Left ventricle myocardium inferior (tissue), 1 donor: ENCODE data around the gene CYBB. TPM values are rescaled to one million over a fixed set of nuclear protein-coding genes. Genes with fewer than 3 reads are reported as not detected.

Source experiments
- DNase-seq: peaks from one replicate; pipeline ENCODE4 v3.0.0-alpha.2; 2020
- H3K27ac ChIP-seq: fragments of 200-600 bp; replicated peaks from 2 replicates; pipeline ENCODE4 v1.8.0; 2021
- H3K27me3 ChIP-seq: fragments of 200-600 bp; 2 replicates; pipeline ENCODE4 v1.8.0; 2021; ENCODE audit warnings: low read depth
- H3K36me3 ChIP-seq: fragments of 200-600 bp; 2 replicates; pipeline ENCODE4 v1.8.0; 2021
- H3K4me1 ChIP-seq: fragments of 200-600 bp; 2 replicates; pipeline ENCODE4 v1.8.0; 2021
- H3K4me3 ChIP-seq: fragments of 200-600 bp; 2 replicates; pipeline ENCODE4 v1.8.0; 2021; ENCODE audit warnings: mild to moderate bottlenecking, moderate library complexity
- H3K9me3 ChIP-seq: fragments of 200-600 bp; replicated peaks from 2 replicates; pipeline ENCODE4 v1.8.0; 2021
- CTCF ChIP-seq: fragments of 200-600 bp; IDR thresholded peaks from 2 replicates; pipeline ENCODE4 v1.8.0; 2021; ENCODE audit warnings: antibody characterized with exemption, mild to moderate bottlenecking, borderline replicate concordance
- intact Hi-C: fragments of 100-400 bp; cut with micrococcal nuclease; formaldehyde crosslinking; loops from one replicate; pipeline ENCODE4 v1.11.0; 2022
- total RNA-seq: library from RNA; stranded (reverse); fragmentation: NEBNext Ultra II Directional; extraction: Animal tissue kit (Norgen Biotek cat#: 25700); gene quantifications from one replicate; pipeline ENCODE4 v1.2.1, GENCODE V29; 2021
- donor health status: DM: no; HTN: yes; CAD: no; lungs with severe emphysema.

CYBB gene
- total RNA-seq, 1 donor from 2014 or later, result 18.7 TPM

DNA sequence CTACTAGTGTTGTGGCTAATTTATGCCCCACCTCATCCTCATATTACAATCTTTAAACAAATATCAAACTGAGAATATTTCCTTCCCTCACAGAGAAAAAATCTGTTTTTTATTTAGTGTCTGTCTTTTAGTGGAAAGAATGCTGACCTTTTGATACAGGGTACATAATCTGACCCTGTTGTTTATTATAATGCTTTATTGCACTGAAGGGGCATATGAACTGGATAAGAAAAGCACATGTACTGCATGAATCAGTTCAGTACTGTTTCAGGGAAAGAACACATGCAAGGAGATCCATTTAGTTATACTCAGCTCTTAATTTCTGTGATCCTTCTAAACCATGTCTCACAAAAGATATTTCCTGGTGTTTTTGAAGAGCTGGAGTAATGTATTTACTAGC is 83.0 kb downstream of the CYBB start:
- Histone ChIP-seq H3K27ac (no peak overlapping the region), H3K4me3 (no peak overlapping the region), H3K27me3 (no peaks in the 10 kb centered on the region), H3K36me3 (no peaks in the 10 kb centered on the region), H3K9me3 (no peaks in the 10 kb centered on the region), H3K4me1 (no peaks in the 10 kb centered on the region)
- intact Hi-C loops, result no loop called here
- no peak for DNase-seq
- TF ChIP-seq CTCF, result no peak

Other genes with a start within 250 kb of the CYBB start
- gene LANCL3, start 208.4 kb upstream of the CYBB start, total RNA-seq, result 0.27 TPM
- 11.0 TPM for gene XK, start 94.3 kb upstream of the CYBB start, total RNA-seq
- gene DYNLT3, start 67.5 kb downstream of the CYBB start, total RNA-seq, result 17.6 TPM
- gene SYTL5, start 226.5 kb downstream of the CYBB start, total RNA-seq, result 0.41 TPM